K562 (cell line): Measurements from ENCODE around the gene SIGLEC14. TPM values are rescaled to one million over a fixed set of nuclear protein-coding genes. Genes with fewer than 3 reads are reported as not detected.
A peak's percentile ranks its signal among the peaks of the same experiment; 100 is the strongest.

ENCODE experiments used
- ARNT ChIP-seq, 2 experiments: fragments of 450-650 bp; IDR thresholded peaks; 2 replicates each; pipeline ENCODE4 v1.6.1; 2016; ENCODE audit warnings: mild to moderate bottlenecking in 1 of 2
- BRD9 ChIP-seq: fragments of 450-650 bp; IDR thresholded peaks from 2 replicates; pipeline ENCODE4 v1.6.1; 2018; ENCODE audit warnings: low read depth; ENCODE audit not compliant: partially characterized antibody
- CBX5 ChIP-seq: IDR thresholded peaks from 2 replicates; pipeline ENCODE4 v1.6.1; 2014; ENCODE audit warnings: low read depth, borderline replicate concordance
- COPS2 ChIP-seq: fragments of 450-650 bp; conservative IDR thresholded peaks from 2 replicates; pipeline ENCODE4 v1.6.1; 2016; ENCODE audit warnings: mild to moderate bottlenecking, moderate library complexity
- CREM ChIP-seq: IDR thresholded peaks from 2 replicates; pipeline ENCODE4 v1.6.1; 2014; ENCODE audit warnings: antibody characterized with exemption, low read depth
- HDAC3 ChIP-seq: fragments of 450-650 bp; IDR thresholded peaks from 2 replicates; pipeline ENCODE4 v1.6.1; 2018; ENCODE audit warnings: borderline replicate concordance, mild to moderate bottlenecking, moderate library complexity; ENCODE audit not compliant: partially characterized antibody
- HLTF ChIP-seq: fragments of 450-650 bp; IDR thresholded peaks from 2 replicates; pipeline ENCODE4 v1.6.1; 2016
- MECOM ChIP-seq: fragments of 250-450 bp; sonication (Bioruptor Pico); IDR thresholded peaks from 2 replicates; pipeline ENCODE4 v1.8.0; 2022; ENCODE audit warnings: inconsistent platforms
- NFE2L1 ChIP-seq: fragments of 450-650 bp; IDR thresholded peaks from 2 replicates; pipeline ENCODE4 v1.6.1; 2016; ENCODE audit warnings: missing genetic modification characterization, low read depth, mild to moderate bottlenecking, missing compliant biosample characterization, moderate library complexity, borderline replicate concordance
- POLR2AphosphoS5 ChIP-seq: IDR thresholded peaks from 2 replicates; pipeline ENCODE4 v1.6.1; 2011; ENCODE audit warnings: mild to moderate bottlenecking, low read depth, low read length, moderate library complexity; ENCODE audit not compliant: control insufficient read depth, insufficient read depth
- PRPF4 ChIP-seq: fragments of 200-400 bp; formaldehyde crosslinking; IDR thresholded peaks from one replicate; pipeline ENCODE4 v1.6.1; 2017; ENCODE audit warnings: low read length, low read depth, mild to moderate bottlenecking; ENCODE audit not compliant: insufficient read depth, poor library complexity, severe bottlenecking
- PYGO2 ChIP-seq: fragments of 450-650 bp; IDR thresholded peaks from 2 replicates; pipeline ENCODE4 v1.6.1; 2016; ENCODE audit warnings: mild to moderate bottlenecking, missing genetic modification characterization, moderate library complexity, missing compliant biosample characterization
- SMARCA5 ChIP-seq: fragments of 450-650 bp; IDR thresholded peaks from 2 replicates; pipeline ENCODE4 v1.6.1; 2016
- STAT5B ChIP-seq: fragments of 250-450 bp; sonication (Bioruptor Pico); IDR thresholded peaks from 2 replicates; pipeline ENCODE4 v1.8.0; 2021; ENCODE audit warnings: mild to moderate bottlenecking, inconsistent platforms
- TRIM24 ChIP-seq, 2 experiments: fragments of 450-650 bp; IDR thresholded peaks; 2 replicates each; pipeline ENCODE4 v1.6.1; 2016
- YY1 ChIP-seq, 3 experiments: IDR thresholded peaks; 2 replicates each; pipeline ENCODE4 v1.6.1; 2011; ENCODE audit warnings: low read length in 2 of 3, mild to moderate bottlenecking in 2 of 3, moderate library complexity in 2 of 3, borderline replicate concordance in 1 of 3, control low read depth in 1 of 3, low read depth in 1 of 3; ENCODE audit not compliant: insufficient read depth in 3 of 3, insufficient replicate concordance in 2 of 3, control insufficient read depth in 1 of 3, insufficient read length in 1 of 3; ENCODE audit errors: extremely low read depth in 1 of 3
- ZBTB17 ChIP-seq: fragments of 450-650 bp; formaldehyde crosslinking; IDR thresholded peaks from 2 replicates; pipeline ENCODE4 v1.4.0; 2020; ENCODE audit warnings: mild to moderate bottlenecking
- ZNF780A ChIP-seq: fragments of 250-450 bp; sonication (Bioruptor Pico); IDR thresholded peaks from 2 replicates; pipeline ENCODE4 v1.5.0; 2021; ENCODE audit warnings: mild to moderate bottlenecking
- polyA plus RNA-seq, 8 experiments: library from polyadenylated mRNA; depleted of rRNA in 4 of 8; stranded (reverse) in 5 of 8; unstranded in 3 of 8; fragments of >200 nt; fragmentation: Nextera tagmentation in 2 of 8; fragmentation: Illumina TruSeq in 1 of 8; extraction: Ambion mirVana in 2 of 8; extraction: Trizol in 1 of 8; gene quantifications; 2 replicates each; pipeline versions ENCODE4 v1.2.1 to v1.2.3, GENCODE V29; 2011 to 2014; ENCODE audit warnings: inconsistent platforms in 1 of 8, missing spikeins in 1 of 8
- total RNA-seq, 7 experiments: library from RNA; depleted of rRNA in 6 of 7; stranded (reverse); fragments of >200 nt in 6 of 7; fragmentation: Illumina TruSeq in 2 of 7; extraction: Trizol in 2 of 7; gene quantifications; 2 replicates each; pipeline versions ENCODE4 v1.2.1 to v1.2.3, GENCODE V29; 2011 to 2021; ENCODE audit warnings: low replicate concordance in 1 of 7
- TF ChIP-seq, protein P1 (sequence below): fragments of 450-650 bp; conservative IDR thresholded peaks from 2 replicates; pipeline ENCODE4 v1.6.1; 2016; ENCODE audit warnings: missing genetic modification characterization, low read depth, mild to moderate bottlenecking, control low read depth, missing compliant biosample characterization
- TF ChIP-seq, protein P2 (sequence below): fragments of 450-650 bp; IDR thresholded peaks from 2 replicates; pipeline ENCODE4 v1.7.1; 2018; ENCODE audit warnings: mild to moderate bottlenecking, low read depth; ENCODE audit not compliant: partially characterized antibody
- TF ChIP-seq, protein P3 (sequence below): fragments of 250-450 bp; sonication (Bioruptor Pico); IDR thresholded peaks from 2 replicates; pipeline ENCODE4 v1.8.0; 2021; ENCODE audit warnings: moderate library complexity, mild to moderate bottlenecking, inconsistent platforms
- TF ChIP-seq, protein P4 (sequence below): IDR thresholded peaks from 3 replicates; pipeline ENCODE4 v1.6.1; 2011; ENCODE audit warnings: borderline replicate concordance, mild to moderate bottlenecking, moderate library complexity; ENCODE audit not compliant: insufficient read length; ENCODE audit errors: extremely low read depth

Gene SIGLEC14
- total and polyA plus RNA-seq, 9 of the 15 experiments (the other 6 are each of a cell fraction or from before 2014, with no cell fraction given): not detected

DNA sequence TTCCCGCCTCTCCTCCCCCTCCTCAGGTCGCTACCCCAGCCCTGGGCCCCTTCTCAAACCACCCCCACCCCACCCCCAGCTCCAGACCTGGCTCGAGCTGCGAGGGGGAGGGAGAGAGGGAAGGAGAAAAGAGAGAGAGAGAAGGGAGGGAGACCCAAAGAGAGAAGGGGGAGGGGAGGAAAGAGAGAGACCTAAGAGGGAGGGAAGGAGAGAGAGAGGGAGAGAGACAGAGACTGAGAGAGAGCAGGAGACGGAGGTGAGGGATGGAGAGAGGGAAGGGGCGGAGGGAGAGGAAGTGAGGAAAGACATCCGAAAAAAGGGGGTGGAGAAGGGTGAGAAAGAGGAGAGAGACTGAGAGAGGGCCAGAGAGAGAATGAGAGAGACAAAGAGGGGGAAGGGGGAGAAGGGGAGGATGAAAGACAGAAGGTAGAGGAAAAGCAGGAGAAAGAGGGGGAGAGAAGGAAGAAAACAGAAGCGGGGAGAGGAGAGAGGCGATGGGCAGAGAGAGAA lies 44.5 kb upstream of the SIGLEC14 start (continued):
- no peak for TF ChIP-seq PYGO2 (tag)
- TF ChIP-seq POLR2AphosphoS5: no peak
- no peak for TF ChIP-seq STAT5B (CRISPR knock-in tag)
- no peak for TF ChIP-seq CBX5
- peak; percentile 71 to 93; a peak in 3 of 4 replicates for TF ChIP-seq ARNT (IDR thresholded peaks at IDR 0.05)
- TF ChIP-seq NFE2L1 (tag): no peak
- no peak for TF ChIP-seq CREM
- peak; percentile 93 for TF ChIP-seq HLTF
- TF ChIP-seq HDAC3: no peak
- TF ChIP-seq, protein P1, sequence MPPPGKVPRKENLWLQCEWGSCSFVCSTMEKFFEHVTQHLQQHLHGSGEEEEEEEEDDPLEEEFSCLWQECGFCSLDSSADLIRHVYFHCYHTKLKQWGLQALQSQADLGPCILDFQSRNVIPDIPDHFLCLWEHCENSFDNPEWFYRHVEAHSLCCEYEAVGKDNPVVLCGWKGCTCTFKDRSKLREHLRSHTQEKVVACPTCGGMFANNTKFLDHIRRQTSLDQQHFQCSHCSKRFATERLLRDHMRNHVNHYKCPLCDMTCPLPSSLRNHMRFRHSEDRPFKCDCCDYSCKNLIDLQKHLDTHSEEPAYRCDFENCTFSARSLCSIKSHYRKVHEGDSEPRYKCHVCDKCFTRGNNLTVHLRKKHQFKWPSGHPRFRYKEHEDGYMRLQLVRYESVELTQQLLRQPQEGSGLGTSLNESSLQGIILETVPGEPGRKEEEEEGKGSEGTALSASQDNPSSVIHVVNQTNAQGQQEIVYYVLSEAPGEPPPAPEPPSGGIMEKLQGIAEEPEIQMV (tag): 0 out of 2 replicates have a peak, but pooled peaks have one; percentile 35
- TF ChIP-seq TRIM24 (IDR thresholded peaks at IDR 0.05): peak; percentile 69 to 75; a peak in 3 of 4 replicates
- no peak for TF ChIP-seq ZNF780A (CRISPR knock-in tag)
- no peak for TF ChIP-seq PRPF4
- no peak for TF ChIP-seq MECOM
- TF ChIP-seq, protein P2, sequence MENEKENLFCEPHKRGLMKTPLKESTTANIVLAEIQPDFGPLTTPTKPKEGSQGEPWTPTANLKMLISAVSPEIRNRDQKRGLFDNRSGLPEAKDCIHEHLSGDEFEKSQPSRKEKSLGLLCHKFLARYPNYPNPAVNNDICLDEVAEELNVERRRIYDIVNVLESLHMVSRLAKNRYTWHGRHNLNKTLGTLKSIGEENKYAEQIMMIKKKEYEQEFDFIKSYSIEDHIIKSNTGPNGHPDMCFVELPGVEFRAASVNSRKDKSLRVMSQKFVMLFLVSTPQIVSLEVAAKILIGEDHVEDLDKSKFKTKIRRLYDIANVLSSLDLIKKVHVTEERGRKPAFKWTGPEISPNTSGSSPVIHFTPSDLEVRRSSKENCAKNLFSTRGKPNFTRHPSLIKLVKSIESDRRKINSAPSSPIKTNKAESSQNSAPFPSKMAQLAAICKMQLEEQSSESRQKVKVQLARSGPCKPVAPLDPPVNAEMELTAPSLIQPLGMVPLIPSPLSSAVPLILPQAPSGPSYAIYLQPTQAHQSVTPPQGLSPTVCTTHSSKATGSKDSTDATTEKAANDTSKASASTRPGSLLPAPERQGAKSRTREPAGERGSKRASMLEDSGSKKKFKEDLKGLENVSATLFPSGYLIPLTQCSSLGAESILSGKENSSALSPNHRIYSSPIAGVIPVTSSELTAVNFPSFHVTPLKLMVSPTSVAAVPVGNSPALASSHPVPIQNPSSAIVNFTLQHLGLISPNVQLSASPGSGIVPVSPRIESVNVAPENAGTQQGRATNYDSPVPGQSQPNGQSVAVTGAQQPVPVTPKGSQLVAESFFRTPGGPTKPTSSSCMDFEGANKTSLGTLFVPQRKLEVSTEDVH: peak; percentile 58
- peak; percentile 87 for TF ChIP-seq BRD9
- TF ChIP-seq YY1 (IDR thresholded peaks at IDR 0.05; ENCODE audit: borderline replicate concordance in 1 of 3, control insufficient read depth in 1 of 3, extremely low read depth in 1 of 3, insufficient read depth in 3 of 3, insufficient read length in 1 of 3, insufficient replicate concordance in 2 of 3, low read depth in 1 of 3, low read length in 2 of 3): no peak
- TF ChIP-seq SMARCA5: peak; percentile 90
- TF ChIP-seq, protein P3, sequence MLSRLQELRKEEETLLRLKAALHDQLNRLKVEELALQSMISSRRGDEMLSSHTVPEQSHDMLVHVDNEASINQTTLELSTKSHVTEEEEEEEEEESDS (CRISPR knock-in tag): no peak
- TF ChIP-seq COPS2: no peak
- TF ChIP-seq, protein P4, sequence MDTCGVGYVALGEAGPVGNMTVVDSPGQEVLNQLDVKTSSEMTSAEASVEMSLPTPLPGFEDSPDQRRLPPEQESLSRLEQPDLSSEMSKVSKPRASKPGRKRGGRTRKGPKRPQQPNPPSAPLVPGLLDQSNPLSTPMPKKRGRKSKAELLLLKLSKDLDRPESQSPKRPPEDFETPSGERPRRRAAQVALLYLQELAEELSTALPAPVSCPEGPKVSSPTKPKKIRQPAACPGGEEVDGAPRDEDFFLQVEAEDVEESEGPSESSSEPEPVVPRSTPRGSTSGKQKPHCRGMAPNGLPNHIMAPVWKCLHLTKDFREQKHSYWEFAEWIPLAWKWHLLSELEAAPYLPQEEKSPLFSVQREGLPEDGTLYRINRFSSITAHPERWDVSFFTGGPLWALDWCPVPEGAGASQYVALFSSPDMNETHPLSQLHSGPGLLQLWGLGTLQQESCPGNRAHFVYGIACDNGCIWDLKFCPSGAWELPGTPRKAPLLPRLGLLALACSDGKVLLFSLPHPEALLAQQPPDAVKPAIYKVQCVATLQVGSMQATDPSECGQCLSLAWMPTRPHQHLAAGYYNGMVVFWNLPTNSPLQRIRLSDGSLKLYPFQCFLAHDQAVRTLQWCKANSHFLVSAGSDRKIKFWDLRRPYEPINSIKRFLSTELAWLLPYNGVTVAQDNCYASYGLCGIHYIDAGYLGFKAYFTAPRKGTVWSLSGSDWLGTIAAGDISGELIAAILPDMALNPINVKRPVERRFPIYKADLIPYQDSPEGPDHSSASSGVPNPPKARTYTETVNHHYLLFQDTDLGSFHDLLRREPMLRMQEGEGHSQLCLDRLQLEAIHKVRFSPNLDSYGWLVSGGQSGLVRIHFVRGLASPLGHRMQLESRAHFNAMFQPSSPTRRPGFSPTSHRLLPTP: no peak
- no peak for TF ChIP-seq ZBTB17 (CRISPR knock-in tag)
